Skeletal muscle cell (primary cell): ENCODE data around the gene TECPR1.
"Not testable (repeated sequence)": the region's sequence is repeated elsewhere in the genome, so short reads cannot be mapped to it uniquely, and the experiment has no call there.

ENCODE experiments used
- DNase-seq: peaks from one replicate; pipeline ENCODE4 v3.0.0-alpha.2; 2010; ENCODE audit warnings: low read depth
- H3K4me3 ChIP-seq: 2 replicates; pipeline ENCODE4 v1.5.1; 2011; ENCODE audit warnings: low read depth, mild to moderate bottlenecking, control low read depth, low read length, moderate library complexity

Gene TECPR1

GRCh38 chr7:98230746-98231471 is 21.1 kb downstream of the TECPR1 start:
- DNase-seq = no peak
- no peak overlapping the region for H3K4me3 ChIP-seq

GRCh38 chr7:98229991-98230745 is 21.9 kb downstream of the TECPR1 start:
- DNase-seq = no peak
- H3K4me3 ChIP-seq = no peak overlapping the region

- H3K4me3 ChIP-seq = no peak overlapping the region
- DNase-seq = no peak
Measured at GRCh38 chr7:98229441-98229840, 22.6 kb downstream of the TECPR1 start.

GRCh38 chr7:98228801-98229200 is 23.2 kb downstream of the TECPR1 start:
- no peak for DNase-seq

GRCh38 chr7:98227939-98228338 is 24.1 kb downstream of the TECPR1 start:
- DNase-seq = no peak
- no peak overlapping the region for H3K4me3 ChIP-seq

More at GRCh38 chr7:98228801-98229200, 23.2 kb downstream of the TECPR1 start:
- H3K4me3 ChIP-seq = no peak overlapping the region

GRCh38 chr7:98225913-98226614 is 26.0 kb downstream of the TECPR1 start:
- DNase-seq = no peak
- no peak overlapping the region for H3K4me3 ChIP-seq

- DNase-seq = no peak
- H3K4me3 ChIP-seq = no peak overlapping the region
Measured at GRCh38 chr7:98224701-98225181, 27.3 kb downstream of the TECPR1 start.

GRCh38 chr7:98223898-98224700 is 27.9 kb downstream of the TECPR1 start:
- no peak overlapping the region for H3K4me3 ChIP-seq
- no peak for DNase-seq

GRCh38 chr7:98223351-98223897 is 28.6 kb downstream of the TECPR1 start:
- DNase-seq = no peak
- H3K4me3 ChIP-seq = no peak overlapping the region

GRCh38 chr7:98222533-98223195 is 29.4 kb downstream of the TECPR1 start:
- no peak overlapping the region for H3K4me3 ChIP-seq
- no peak for DNase-seq

- no peak for DNase-seq
- no peak overlapping the region for H3K4me3 ChIP-seq
Measured at GRCh38 chr7:98221611-98222532, 30.2 kb downstream of the TECPR1 start.

GRCh38 chr7:98219382-98219781 is 32.6 kb downstream of the TECPR1 start:
- not testable (repeated sequence) for DNase-seq

GRCh38 chr7:98217623-98218582 is 34.1 kb downstream of the TECPR1 start:
- no peak overlapping the region for H3K4me3 ChIP-seq
- DNase-seq = no peak

More at GRCh38 chr7:98219382-98219781, 32.6 kb downstream of the TECPR1 start:
- not testable (repeated sequence) for H3K4me3 ChIP-seq

- H3K4me3 ChIP-seq = no peak overlapping the region
Measured at GRCh38 chr7:98216941-98217622, 35.0 kb downstream of the TECPR1 start.

GRCh38 chr7:98215561-98216495 is 36.2 kb downstream of the TECPR1 start:
- H3K4me3 ChIP-seq = no peak overlapping the region
- no peak for DNase-seq

More at GRCh38 chr7:98216941-98217622, 35.0 kb downstream of the TECPR1 start:
- DNase-seq = no peak
